ENCODE results near the gene PSMG4.

Gene PSMG4

GRCh38 chr6:3227363-3228045 is 31.2 kb upstream of the PSMG4 start, which contains the start of gene TUBB2B (continued):
- TF ChIP-seq CTCF (tag by site-specific recombination; IDR thresholded peaks at IDR 0.05) (no peak), ZNF404 (tag by site-specific recombination; IDR thresholded peaks at IDR 0.05) (no peak), ZBTB20 (tag by site-specific recombination; IDR thresholded peaks at IDR 0.05) (peak; percentile 65), ZNF449 (tag by site-specific recombination; IDR thresholded peaks at IDR 0.05) (no peak), ZNF704 (tag by site-specific recombination; IDR thresholded peaks at IDR 0.05) (no peak), ZNF664 (tag by site-specific recombination; IDR thresholded peaks at IDR 0.05) (no peak), ZNF398 (tag by site-specific recombination; IDR thresholded peaks at IDR 0.05) (peak; percentile 90), GLIS1 (tag by site-specific recombination; IDR thresholded peaks at IDR 0.05) (peak; percentile 90), ZNF626 (tag by site-specific recombination; IDR thresholded peaks at IDR 0.05) (no peak), GFI1B (tag by site-specific recombination; IDR thresholded peaks at IDR 0.05) (no peak), ZNF302 (tag by site-specific recombination; IDR thresholded peaks at IDR 0.05; ENCODE audit: low read depth) (no peak), SCRT2 (tag by site-specific recombination; IDR thresholded peaks at IDR 0.05) (no peak), ZFP3 (tag by site-specific recombination; IDR thresholded peaks at IDR 0.05; ENCODE audit: low read depth) (no peak), KLF17 (tag by site-specific recombination; IDR thresholded peaks at IDR 0.05) (peak; percentile 53), ZNF701 (tag by site-specific recombination; IDR thresholded peaks at IDR 0.05) (no peak), TSHZ1 (tag by site-specific recombination; IDR thresholded peaks at IDR 0.05; ENCODE audit: borderline replicate concordance) (no peak), INSM2 (tag by site-specific recombination; IDR thresholded peaks at IDR 0.05) (no peak), ZBTB7A (tag by site-specific recombination; IDR thresholded peaks at IDR 0.05; ENCODE audit: low read depth) (peak; percentile 37), ZNF837 (tag by site-specific recombination; IDR thresholded peaks at IDR 0.05) (peak; percentile 52; the same call in 1 of the 2 replicates), ZNF660 (tag by site-specific recombination; IDR thresholded peaks at IDR 0.05) (0 out of 2 replicates have a peak, but pooled peaks have one; percentile 14), ZNF37A (tag by site-specific recombination; IDR thresholded peaks at IDR 0.05) (no peak), ZSCAN30 (tag by site-specific recombination; IDR thresholded peaks at IDR 0.05) (no peak), ATF2 (tag by site-specific recombination; IDR thresholded peaks at IDR 0.05; ENCODE audit: low read depth) (peak; percentile 94), YY1 (tag by site-specific recombination; IDR thresholded peaks at IDR 0.05) (no peak; the same call in 1 of the 2 replicates)

Data from HEK293 (cell line).